ENCODE measurements around the gene LSMEM2.

The LSMEM2 gene

DNA sequence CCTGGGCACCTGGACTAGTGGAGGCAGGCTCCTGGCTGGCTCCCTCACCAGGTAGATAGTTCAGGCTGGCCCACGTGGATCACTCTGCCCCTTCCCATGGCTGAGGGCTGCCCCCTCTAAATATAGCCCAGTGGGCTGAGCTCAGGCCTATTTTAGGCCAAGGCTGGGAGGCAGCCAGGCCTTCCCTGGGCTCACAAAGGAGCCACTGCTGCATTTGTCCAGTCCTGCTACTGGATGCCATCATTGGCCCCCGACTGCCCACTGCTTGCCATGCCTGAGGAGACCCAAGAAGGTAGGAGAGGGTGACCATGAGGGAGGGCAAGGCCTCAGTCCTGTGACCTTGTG, at the start of gene LSMEM2:
LSMEM2 (plus strand) TSS at position 208 of the 345 bp plus-strand sequence; CDS start at position 235, 27 bp downstream.
- TF ChIP-seq, protein P1, sequence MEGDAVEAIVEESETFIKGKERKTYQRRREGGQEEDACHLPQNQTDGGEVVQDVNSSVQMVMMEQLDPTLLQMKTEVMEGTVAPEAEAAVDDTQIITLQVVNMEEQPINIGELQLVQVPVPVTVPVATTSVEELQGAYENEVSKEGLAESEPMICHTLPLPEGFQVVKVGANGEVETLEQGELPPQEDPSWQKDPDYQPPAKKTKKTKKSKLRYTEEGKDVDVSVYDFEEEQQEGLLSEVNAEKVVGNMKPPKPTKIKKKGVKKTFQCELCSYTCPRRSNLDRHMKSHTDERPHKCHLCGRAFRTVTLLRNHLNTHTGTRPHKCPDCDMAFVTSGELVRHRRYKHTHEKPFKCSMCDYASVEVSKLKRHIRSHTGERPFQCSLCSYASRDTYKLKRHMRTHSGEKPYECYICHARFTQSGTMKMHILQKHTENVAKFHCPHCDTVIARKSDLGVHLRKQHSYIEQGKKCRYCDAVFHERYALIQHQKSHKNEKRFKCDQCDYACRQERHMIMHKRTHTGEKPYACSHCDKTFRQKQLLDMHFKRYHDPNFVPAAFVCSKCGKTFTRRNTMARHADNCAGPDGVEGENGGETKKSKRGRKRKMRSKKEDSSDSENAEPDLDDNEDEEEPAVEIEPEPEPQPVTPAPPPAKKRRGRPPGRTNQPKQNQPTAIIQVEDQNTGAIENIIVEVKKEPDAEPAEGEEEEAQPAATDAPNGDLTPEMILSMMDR (IDR thresholded peaks at IDR 0.05; ENCODE audit: borderline replicate concordance, insufficient read depth, low read depth, low read length), result no peak
- H3K4me3 ChIP-seq (ENCODE audit: low read depth, low read length), result no peak within 1 kb of the TSS

DNA sequence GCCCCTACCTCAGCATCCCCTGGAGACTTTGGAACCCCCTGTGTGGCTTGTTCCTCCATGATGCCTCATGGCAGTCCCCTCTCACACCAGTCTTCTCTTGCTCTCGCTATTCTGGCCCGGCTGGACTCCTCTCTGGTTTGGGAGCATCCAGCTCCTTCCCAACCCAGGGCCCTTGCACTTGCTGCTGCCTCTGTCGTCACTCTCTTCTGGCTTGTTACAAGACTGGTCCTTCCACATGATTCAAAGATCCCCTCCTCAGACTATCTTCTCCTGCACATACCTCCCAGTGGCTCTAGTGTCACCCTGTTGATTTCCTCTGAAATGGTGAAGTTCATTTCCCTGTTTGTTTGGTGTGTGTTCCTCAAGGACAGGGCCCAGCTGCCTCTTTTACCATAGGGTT, 49.4 kb upstream of the LSMEM2 start:
- no peak overlapping the region for H3K4me3 ChIP-seq (ENCODE audit: low read depth, low read length)
- TF ChIP-seq, protein P1 (IDR thresholded peaks at IDR 0.05; ENCODE audit: borderline replicate concordance, insufficient read depth, low read depth, low read length), result no peak

DNA sequence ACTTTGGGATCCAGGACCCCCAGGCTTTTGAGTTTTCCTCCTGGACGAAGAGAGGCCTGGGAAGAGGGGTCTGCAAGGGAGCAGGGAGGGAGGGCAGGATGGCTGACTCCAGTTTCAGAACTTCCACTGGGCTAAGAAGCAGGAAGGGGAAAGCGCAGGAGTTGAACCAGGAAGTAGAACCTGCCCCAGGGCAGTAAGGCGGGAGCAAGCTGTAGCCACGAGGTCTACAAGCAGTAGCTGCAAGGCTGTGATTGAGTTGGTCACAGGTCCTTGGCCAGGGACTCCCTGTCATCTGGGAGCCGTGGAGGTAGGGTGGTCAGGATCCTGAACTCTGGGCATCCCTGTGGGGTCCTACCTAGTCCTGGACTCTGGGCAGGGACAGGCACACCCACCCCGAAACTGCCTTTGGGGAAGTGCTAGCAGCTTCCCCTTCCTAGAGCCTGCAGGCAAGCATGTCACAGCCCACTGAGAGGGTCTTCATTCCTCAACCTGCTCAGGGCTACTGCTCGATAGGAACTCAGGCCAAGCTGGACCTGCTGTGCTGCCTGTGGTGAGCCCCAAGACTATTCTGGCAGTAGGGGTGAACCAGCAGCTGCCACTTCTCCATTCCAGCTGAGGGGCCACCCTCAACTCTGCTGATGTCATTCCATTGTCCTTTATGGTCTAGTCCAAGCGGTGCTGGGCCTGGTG, 48.6 kb upstream of the LSMEM2 start:
- TF ChIP-seq, protein P1 (IDR thresholded peaks at IDR 0.05; ENCODE audit: borderline replicate concordance, insufficient read depth, low read depth, low read length), result no peak
- no peak overlapping the region for H3K4me3 ChIP-seq (ENCODE audit: low read depth, low read length)

DNA sequence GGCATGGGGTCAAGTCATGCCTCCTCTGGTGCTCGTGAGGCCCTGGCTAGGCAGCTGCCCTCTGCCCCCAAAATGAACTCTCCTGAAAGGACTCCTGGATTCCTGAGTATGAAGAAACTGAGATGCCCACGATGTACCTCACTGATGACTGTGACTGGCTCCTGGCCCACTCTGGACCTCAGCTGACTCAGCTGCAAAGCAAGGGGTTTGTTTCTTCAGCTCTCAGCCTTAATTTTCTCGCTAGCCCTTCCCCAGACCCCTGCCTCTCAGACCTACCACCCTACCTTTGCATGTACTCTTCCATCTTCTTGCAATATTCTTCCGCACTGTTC, 48.1 kb upstream of the LSMEM2 start:
- no peak overlapping the region for H3K4me3 ChIP-seq (ENCODE audit: low read depth, low read length)
- TF ChIP-seq, protein P1 (IDR thresholded peaks at IDR 0.05; ENCODE audit: borderline replicate concordance, insufficient read depth, low read depth, low read length), result no peak

DNA sequence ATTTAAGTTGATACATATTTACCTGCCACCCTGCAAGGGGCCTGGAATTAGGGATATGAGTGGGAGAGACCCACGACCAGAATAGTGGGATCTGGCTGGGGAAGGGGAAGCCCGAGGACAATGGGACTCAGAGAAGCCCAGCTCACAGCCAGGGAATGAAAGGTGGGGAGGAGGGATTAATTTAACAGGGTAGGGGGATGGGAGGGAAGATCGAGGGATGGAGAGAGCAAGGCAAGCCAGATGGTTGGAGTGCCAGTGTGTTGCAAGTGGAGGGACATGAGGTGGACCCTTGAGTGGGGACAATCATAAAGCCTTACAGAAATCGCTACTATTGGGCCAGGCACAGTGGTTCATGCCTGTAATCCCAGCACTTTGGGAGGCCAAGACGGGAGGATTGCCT, 47.3 kb upstream of the LSMEM2 start:
- no peak overlapping the region for H3K4me3 ChIP-seq (ENCODE audit: low read depth, low read length)
- TF ChIP-seq, protein P1 (IDR thresholded peaks at IDR 0.05; ENCODE audit: borderline replicate concordance, insufficient read depth, low read depth, low read length), result no peak

DNA sequence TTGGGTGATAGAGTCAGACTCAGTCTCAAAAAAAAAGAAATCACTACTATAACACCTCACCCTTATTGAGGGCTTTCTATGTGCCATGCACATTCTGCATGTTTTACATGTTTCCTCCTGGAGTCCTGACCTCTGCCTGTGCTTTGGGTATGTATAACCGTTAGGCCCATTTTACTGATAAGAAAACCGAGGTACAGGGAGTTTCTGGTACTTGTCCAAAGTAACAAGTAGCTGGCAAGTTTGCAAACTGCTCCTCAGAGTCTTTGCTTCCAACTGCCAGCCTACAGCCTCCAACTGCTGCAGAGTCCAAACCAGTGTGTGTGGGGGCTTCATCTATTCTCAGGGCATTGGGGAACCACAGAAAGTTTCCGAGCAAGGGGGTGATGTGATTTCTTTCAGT, 46.6 kb upstream of the LSMEM2 start:
- TF ChIP-seq, protein P1 (IDR thresholded peaks at IDR 0.05; ENCODE audit: borderline replicate concordance, insufficient read depth, low read depth, low read length), result no peak
- no peak overlapping the region for H3K4me3 ChIP-seq (ENCODE audit: low read depth, low read length)

DNA sequence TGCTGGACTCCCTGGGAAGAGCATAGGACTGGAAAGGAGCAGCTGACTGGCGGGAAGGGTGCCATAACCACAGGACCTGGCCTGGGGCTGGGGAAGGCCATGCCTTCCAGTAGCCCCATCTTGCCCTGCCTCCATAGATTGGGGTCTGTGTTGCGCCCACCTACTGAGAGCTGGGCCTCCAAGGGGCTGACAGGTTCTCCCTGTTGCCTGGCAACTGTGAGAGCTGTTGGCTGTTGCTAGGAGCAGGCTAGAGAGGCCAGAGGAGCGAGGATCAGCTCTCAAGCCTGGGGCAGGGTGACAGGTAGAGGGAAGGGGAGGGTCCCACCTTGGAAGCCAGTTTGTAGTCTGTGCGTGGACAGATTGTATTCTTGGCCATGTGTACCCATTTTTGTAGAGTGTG, 45.7 kb upstream of the LSMEM2 start:
- no peak overlapping the region for H3K4me3 ChIP-seq (ENCODE audit: low read depth, low read length)
- TF ChIP-seq, protein P1 (IDR thresholded peaks at IDR 0.05; ENCODE audit: borderline replicate concordance, insufficient read depth, low read depth, low read length), result no peak

All from GM12875 (cell line).